HCEC 1CT (cell line): ENCODE data around the gene LRRC70.

Experiments used
- DNase-seq: peaks from one replicate; pipeline ENCODE4 v3.0.0-alpha.2; 2017

Gene LRRC70

DNA sequence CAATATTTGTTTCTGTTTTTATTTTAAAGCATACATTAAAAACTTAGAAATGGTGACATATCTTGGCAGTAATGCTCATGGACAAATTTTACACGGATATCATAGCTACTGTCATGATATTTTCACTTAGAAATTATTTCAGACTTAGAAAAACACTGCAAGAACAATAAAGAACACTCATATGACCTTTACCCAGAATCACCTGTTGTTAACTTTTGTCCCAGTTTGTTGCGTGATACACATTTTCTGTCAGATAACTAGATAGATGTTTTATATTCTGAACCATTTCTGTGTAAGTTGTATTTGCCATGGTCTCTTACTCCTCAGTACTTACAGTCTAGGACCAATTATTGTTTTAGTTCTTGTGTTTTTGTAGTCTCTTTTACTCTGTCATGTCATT, 3.6 kb upstream of the LRRC70 start:
- DNase-seq: no peak

DNA sequence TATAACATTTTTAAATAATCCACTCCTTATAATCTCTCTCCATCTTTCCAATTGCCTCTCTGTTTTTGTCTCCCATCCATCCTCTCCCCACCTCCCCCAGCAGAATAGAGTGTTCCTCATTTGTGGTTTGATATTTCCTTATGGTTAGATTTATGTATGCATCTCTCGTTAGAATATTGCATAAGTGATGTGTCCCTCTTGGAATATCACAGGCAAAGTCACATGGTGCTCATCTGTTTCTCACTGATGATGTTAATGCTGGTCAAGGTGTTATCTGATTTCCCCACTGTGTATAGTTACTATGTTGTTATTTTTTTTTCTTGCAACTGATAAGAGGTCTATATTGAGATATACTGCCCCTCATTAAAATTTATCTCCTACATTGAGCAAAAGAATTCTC, 3.1 kb upstream of the LRRC70 start:
- no peak for DNase-seq

- DNase-seq: no peak
These were observed 1.9 kb upstream of the LRRC70 start for GRCh38 chr5:62576570-62577170.

GRCh38 chr5:62577488-62577887, 1.1 kb upstream of the LRRC70 start:
- no peak for DNase-seq

GRCh38 chr5:62579761-62580160, 1.1 kb downstream of the LRRC70 start:
- no peak for DNase-seq

DNA sequence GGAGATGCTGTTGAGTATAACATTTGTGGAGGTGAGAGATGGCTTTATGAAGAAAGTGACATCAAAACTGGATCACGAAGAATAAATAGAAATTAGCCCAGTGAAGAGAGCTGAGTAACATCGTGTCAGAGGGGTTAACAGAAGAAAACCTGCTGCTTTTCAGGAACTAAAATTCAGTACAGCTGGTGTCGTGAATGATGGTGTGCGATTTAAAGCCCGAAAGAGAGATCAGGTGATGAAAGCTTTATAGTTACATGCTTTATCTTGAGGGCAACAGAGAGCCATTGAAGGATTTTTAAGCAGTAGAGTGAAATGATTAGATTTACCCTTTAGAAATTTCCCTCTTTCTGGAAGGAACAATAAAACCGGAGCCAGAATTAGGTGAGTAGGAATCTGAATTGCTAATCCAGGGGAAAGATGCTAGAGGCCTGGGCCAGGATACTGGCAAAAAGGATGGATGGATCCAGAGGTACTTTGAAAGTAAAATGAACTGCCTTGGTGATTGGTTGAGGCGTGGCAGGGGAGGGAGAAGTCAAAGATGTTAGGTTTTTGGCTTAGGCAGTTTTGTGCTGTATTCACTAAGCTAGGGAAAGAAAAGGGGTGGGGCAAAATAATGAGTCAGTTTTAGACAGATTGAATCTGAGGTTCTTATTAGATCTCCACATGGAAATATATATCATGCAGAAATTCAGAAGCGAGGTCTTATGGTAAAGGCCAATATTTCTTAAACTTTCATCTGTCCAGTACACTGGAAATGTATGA, 3.4 kb downstream of the LRRC70 start:
- DNase-seq: no peak

- no peak for DNase-seq
These were observed 5.8 kb downstream of the LRRC70 start for GRCh38 chr5:62584391-62584790.

GRCh38 chr5:62585306-62585705, 6.7 kb downstream of the LRRC70 start:
- DNase-seq: no peak

GRCh38 chr5:62585751-62586150, 7.1 kb downstream of the LRRC70 start:
- no peak for DNase-seq

DNA sequence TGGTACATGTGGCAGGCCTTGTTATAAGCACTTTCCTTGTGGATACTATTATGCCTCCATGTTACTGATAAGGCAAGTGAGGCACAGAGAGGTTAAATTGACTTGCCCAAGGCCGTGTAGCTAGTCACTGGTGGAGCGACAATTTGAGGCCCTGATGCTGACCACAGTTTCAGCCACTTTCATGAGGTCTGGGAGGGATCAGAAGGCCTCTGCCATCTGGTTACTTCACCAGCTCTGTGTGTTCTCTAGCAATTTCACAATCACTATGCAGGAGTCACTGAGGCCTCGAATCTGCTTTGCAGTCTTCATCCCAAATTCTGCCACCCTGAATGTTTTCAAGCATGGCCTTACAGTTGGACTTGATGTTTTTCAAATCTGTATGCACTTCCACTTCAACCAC, 9.1 kb downstream of the LRRC70 start:
- no peak for DNase-seq

GRCh38 chr5:62588668-62589067, 10.0 kb downstream of the LRRC70 start:
- DNase-seq: no peak

DNA sequence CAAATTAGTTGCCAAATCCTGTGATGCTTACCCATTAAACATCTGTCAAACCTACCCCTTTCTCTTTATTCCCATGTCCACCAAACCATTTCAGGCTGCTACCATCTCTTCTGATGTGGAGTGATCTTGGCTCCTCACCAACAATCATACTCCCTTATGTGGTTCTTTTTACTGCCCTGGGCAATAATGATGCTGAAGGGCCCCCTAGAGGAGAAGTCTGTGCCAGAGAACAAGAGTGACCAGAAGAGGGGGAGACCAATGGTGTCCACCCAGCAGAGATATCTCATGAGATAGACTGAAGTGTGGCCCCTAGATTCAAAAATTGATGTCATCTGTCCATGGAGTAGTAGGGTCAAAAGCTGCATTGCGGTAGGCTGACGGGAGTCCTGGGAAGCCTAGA, 10.9 kb downstream of the LRRC70 start:
- DNase-seq: no peak

GRCh38 chr5:62590387-62590786, 11.8 kb downstream of the LRRC70 start:
- no peak for DNase-seq

DNA sequence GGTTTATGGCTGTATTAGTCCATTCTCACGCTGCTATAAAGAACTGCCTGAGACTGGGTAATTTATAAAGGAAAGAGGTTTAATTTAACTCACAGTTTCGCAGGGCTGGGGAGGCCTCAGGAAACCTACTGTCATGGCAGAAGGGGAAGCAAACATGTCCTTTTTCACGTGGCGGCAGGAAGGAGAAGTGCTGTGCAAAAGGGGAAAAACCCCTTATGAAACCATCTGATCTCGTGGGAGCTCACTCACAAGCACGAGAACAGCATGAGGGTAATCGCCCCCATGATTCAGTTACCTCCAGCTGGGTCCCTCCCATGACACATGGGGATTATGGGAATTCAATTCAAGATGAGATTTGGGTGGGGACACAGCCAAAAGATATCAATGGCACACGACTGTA, 13.9 kb downstream of the LRRC70 start:
- no peak for DNase-seq

DNA sequence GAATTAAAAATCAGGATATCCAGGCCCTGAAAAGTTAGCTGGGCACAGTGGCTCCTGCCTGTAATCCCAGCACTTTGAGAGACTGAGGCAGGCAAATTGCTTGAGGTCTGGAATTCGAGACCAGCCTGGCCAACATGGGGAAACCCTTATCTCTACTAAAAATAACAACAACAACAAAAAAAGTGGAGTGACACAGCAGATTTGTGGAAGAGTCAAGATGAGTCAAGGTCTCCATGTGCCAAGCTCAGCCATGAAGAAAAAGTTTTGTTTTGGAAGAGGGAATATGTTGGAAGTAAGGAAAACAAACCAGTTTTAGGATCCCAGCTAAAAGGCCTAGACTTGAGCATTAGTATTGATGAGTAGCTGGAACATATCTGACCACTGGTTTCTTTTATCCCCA, 14.7 kb downstream of the LRRC70 start:
- peak; percentile 15 for DNase-seq

DNA sequence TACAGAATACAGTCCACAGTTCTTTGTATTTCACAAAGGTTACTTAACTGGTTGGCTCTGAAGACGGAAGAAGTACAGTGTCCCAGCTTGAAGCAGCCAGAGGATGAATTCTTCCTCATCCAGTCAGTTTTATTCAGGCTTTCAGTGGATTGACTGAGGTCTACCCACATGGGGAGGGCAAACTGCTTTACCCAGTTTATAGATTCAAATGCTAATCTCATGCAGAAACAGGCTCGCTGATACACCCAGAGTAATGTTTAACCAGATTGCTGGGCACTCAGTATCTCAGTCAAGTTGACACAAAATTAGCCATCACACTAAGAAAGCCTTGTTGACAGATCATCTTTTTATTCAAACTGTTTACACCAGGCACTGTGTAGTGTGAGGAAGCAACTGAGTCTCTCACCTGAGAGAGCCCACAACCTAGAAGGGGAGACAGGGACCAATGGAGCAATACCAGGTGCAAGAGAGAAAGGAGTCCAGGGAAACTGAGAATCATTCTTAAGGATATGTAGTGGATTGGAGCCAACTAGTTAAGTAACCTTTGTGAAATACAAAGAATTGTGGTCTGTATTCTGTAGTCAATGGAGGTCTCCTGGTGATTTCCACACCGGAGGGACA, 15.9 kb downstream of the LRRC70 start:
- DNase-seq: no peak

DNA sequence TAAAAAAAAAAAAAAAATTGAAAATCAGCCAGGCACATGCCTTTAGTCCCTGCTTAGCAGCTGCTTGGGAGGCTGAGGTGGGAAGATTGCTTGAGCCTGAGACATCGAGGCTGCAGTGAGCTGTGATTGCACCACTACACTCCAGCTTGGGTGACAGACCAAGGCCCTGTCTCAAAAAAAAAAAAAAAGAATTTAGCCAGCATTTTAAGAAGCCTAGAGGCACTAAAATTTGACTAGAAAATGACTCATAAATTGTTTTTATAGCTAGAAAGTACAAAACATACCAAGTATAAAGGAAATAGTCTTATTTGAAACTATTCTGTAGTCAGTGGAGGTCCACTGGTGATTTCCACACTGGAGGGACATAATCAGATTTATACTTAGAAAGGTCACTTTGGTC, 17.5 kb downstream of the LRRC70 start:
- peak; percentile 9 for DNase-seq

- DNase-seq: no peak
These were observed 18.1 kb downstream of the LRRC70 start for GRCh38 chr5:62596691-62597090.

GRCh38 chr5:62597314-62597713, 18.7 kb downstream of the LRRC70 start:
- DNase-seq: no peak

GRCh38 chr5:62600560-62601252, 22.1 kb downstream of the LRRC70 start:
- no peak for DNase-seq

DNA sequence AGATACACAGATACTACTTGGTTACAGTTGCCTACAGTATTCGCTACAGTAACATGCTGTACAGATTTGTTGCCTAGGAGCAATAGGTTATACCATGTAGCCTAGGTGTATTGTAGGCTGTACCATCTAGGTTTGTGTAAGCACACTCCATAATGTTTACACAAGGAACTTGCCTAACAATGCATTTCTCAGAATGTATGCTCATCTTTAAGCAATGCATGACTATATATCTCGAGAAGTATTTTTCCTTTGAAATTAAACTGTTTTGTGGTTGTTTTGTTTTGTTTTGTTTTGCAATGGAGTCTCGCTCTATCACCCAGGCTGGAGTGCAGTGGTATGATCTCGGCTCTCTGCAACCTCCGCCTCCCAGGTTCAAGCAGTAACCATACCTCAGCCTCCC, 25.3 kb downstream of the LRRC70 start:
- DNase-seq: no peak

DNA sequence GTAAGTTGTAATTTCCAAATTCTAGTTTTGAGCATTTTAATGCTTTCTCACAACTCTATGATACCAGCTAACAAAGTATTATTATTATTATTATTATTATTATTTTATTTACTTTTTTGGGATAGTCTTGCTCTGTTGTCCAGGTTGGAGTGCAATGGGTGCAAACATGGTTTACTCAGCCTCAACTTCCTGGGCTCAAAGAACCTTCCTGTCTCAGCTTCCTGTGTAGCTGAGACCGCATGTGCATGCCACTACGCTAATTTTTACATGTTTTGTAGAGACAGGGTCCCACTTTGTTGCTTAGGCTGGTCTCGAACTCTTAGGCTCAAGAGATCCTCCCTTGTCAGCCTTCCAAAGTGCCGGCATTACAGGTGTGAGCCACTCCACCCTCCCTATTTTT, 27.0 kb downstream of the LRRC70 start:
- DNase-seq: no peak

DNA sequence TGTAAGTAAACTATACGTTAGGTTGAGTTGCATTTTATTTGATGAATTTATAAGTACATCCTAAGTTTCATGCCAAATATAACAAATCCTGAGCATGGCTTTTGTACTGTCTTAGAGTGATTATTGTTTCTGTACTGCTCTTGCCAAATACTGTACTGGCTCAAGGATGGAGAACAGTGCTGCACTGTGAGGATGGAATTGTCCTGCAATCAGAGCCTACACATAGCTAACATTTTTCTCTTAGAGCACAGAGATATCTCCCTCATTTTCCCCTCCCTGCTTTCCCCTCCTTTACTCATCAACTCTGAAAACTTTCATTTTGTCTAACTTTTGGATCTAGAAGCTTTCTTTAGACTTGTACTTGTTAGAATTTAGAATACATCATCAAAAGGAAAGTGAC, 28.3 kb downstream of the LRRC70 start:
- no peak for DNase-seq

DNA sequence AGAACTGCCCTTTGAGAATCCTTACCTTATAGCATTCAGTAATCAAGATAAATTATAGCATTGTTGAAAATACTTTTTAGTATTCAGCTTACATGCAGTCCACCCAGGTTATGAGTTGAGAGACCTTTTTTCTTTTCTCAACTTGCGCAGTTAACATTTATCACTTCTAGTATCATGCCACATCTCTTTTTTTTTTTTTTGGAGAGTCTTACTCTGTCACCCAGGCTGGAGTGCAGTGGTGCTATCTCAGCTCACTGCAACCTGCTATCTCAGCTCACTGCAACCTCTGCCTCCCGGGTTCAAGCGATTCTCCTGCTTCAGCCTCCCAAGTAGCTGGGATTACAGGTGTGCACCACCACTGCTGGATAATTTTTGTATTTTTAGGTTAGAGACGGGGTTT, 29.0 kb downstream of the LRRC70 start:
- DNase-seq: no peak
